ENCODE data around the gene ZNF362.

The ZNF362 gene

GRCh38 chr1:33225586-33225985, 30.7 kb upstream of the ZNF362 start:
- Histone ChIP-seq H3K27me3 (ENCODE audit: insufficient read depth, poor library complexity, severe bottlenecking) (no peaks in the 10 kb centered on the region), H3K27ac (replicated peaks) (no peak overlapping the region), H3K4me3 (replicated peaks; ENCODE audit: insufficient read depth, low read length) (no peak overlapping the region)
- no peak for DNase-seq (ENCODE audit: low read depth in 1 of 2, low spot score in 1 of 2)
- TF ChIP-seq SPI1 (IDR thresholded peaks at IDR 0.05; ENCODE audit: borderline replicate concordance, low read depth) (no peak), GABPA (IDR thresholded peaks at IDR 0.05; ENCODE audit: low read depth) (no peak), POLR2AphosphoS5 (IDR thresholded peaks at IDR 0.05; ENCODE audit: low read depth) (no peak), CTCF (IDR thresholded peaks at IDR 0.05; ENCODE audit: insufficient read depth, low read length) (no peak), REST (IDR thresholded peaks at IDR 0.05; ENCODE audit: insufficient replicate concordance, low read depth) (no peak)

GRCh38 chr1:33228935-33229487, 27.3 kb upstream of the ZNF362 start:
- no peak overlapping the region for H3K4me3 ChIP-seq (replicated peaks; ENCODE audit: insufficient read depth, low read length)
- DNase-seq (ENCODE audit: low read depth in 1 of 2, low spot score in 1 of 2), result no peak
- no peak overlapping the region for H3K27ac ChIP-seq (replicated peaks)
- H3K27me3 ChIP-seq (ENCODE audit: insufficient read depth, poor library complexity, severe bottlenecking), result no peaks in the 10 kb centered on the region
- no peak for TF ChIP-seq GABPA (IDR thresholded peaks at IDR 0.05; ENCODE audit: low read depth)
- TF ChIP-seq REST (IDR thresholded peaks at IDR 0.05; ENCODE audit: insufficient replicate concordance, low read depth), result no peak
- TF ChIP-seq SPI1 (IDR thresholded peaks at IDR 0.05; ENCODE audit: borderline replicate concordance, low read depth), result no peak
- TF ChIP-seq CTCF (IDR thresholded peaks at IDR 0.05; ENCODE audit: insufficient read depth, low read length), result no peak
- TF ChIP-seq POLR2AphosphoS5 (IDR thresholded peaks at IDR 0.05; ENCODE audit: low read depth), result no peak

- no peak for DNase-seq (ENCODE audit: low read depth in 1 of 2, low spot score in 1 of 2)
- no peak for TF ChIP-seq CTCF (IDR thresholded peaks at IDR 0.05; ENCODE audit: insufficient read depth, low read length)
- TF ChIP-seq REST (IDR thresholded peaks at IDR 0.05; ENCODE audit: insufficient replicate concordance, low read depth), result no peak
- no peak for TF ChIP-seq SPI1 (IDR thresholded peaks at IDR 0.05; ENCODE audit: borderline replicate concordance, low read depth)
- TF ChIP-seq GABPA (IDR thresholded peaks at IDR 0.05; ENCODE audit: low read depth), result no peak
- no peak for TF ChIP-seq POLR2AphosphoS5 (IDR thresholded peaks at IDR 0.05; ENCODE audit: low read depth)
- no peaks in the 10 kb centered on the region for H3K27me3 ChIP-seq (ENCODE audit: insufficient read depth, poor library complexity, severe bottlenecking)
- H3K27ac ChIP-seq (replicated peaks), result no peak overlapping the region
- no peak overlapping the region for H3K4me3 ChIP-seq (replicated peaks; ENCODE audit: insufficient read depth, low read length)
Measured at GRCh38 chr1:33231166-33231565, 25.1 kb upstream of the ZNF362 start.

Data from HL-60 (cell line).